Suprapubic skin (tissue), 4 donors: ENCODE results near the gene AKAP8L.
"Not testable (repeated sequence)": the region's sequence is repeated elsewhere in the genome, so short reads cannot be mapped to it uniquely, and the experiment has no call there.

Experiments
- POLR2A ChIP-seq, 2 donors: fragments of 450-650 bp; IDR thresholded peaks; one replicate each; pipeline ENCODE4 v1.6.1; 2017; ENCODE audit warnings: antibody characterized with exemption in 2 of 2, mild to moderate bottlenecking in 2 of 2, moderate library complexity in 2 of 2
- POLR2AphosphoS5 ChIP-seq, 3 donors: sonication (generic); formaldehyde crosslinking; IDR thresholded peaks; one replicate each; pipeline ENCODE4 v1.6.1; 2017; ENCODE audit warnings: antibody characterized with exemption in 3 of 3

DNA sequence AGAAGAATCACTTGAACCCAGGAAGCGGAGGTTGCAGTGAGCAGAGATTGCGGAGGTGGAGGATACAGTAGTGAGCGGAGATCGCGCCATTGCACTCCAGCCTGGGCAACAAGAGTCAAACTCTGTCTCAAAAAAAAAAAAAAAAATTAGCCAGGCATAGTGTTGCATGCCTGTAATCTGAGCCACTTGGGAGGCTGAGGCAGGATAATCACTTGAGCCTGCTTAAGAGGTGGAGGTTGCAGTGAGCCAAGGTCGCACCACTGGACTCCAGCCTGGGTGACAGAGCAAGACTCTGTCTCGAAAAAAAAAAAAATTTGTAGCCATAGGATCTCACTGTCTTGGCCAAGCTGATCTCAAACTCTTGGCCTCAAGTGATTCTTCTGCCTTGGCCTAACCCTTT, 82.8 kb downstream of the AKAP8L start:
- not testable (repeated sequence) for TF ChIP-seq POLR2AphosphoS5, POLR2A (IDR thresholded peaks at IDR 0.05)
